Ishikawa (cell line): ENCODE results near the gene CFAP300.
A peak's percentile ranks its signal among the peaks of the same experiment; 100 is the strongest.

Experiments used
- CEBPB ChIP-seq: IDR thresholded peaks from 2 replicates; pipeline ENCODE4 v1.6.1; 2012
- CREB1 ChIP-seq: IDR thresholded peaks from 2 replicates; pipeline ENCODE4 v1.6.1; 2012; ENCODE audit warnings: low read depth
- EGR1 ChIP-seq: IDR thresholded peaks from 2 replicates; pipeline ENCODE4 v1.6.1; 2012
- EP300 ChIP-seq: IDR thresholded peaks from 2 replicates; pipeline ENCODE4 v1.6.1; 2012; ENCODE audit warnings: borderline replicate concordance
- FOXM1 ChIP-seq: IDR thresholded peaks from 2 replicates; pipeline ENCODE4 v1.6.1; 2012; ENCODE audit warnings: low read depth, borderline replicate concordance
- MAX ChIP-seq: IDR thresholded peaks from 2 replicates; pipeline ENCODE4 v1.6.1; 2012
- NFIC ChIP-seq: IDR thresholded peaks from 2 replicates; pipeline ENCODE4 v1.6.1; 2012
- RAD21 ChIP-seq: IDR thresholded peaks from 2 replicates; pipeline ENCODE4 v1.6.1; 2012; ENCODE audit warnings: low read depth
- REST ChIP-seq: IDR thresholded peaks from 2 replicates; pipeline ENCODE4 v1.6.1; 2012; ENCODE audit warnings: low read depth, mild to moderate bottlenecking
- TAF1 ChIP-seq: IDR thresholded peaks from 2 replicates; pipeline ENCODE4 v1.6.1; 2012; ENCODE audit warnings: low read depth, mild to moderate bottlenecking
- TCF12 ChIP-seq: IDR thresholded peaks from 2 replicates; pipeline ENCODE4 v1.6.1; 2012; ENCODE audit warnings: low read depth
- TEAD4 ChIP-seq: IDR thresholded peaks from 2 replicates; pipeline ENCODE4 v1.6.1; 2012
- USF1 ChIP-seq: IDR thresholded peaks from 2 replicates; pipeline ENCODE4 v1.6.1; 2012
- YY1 ChIP-seq: IDR thresholded peaks from 2 replicates; pipeline ENCODE4 v1.6.1; 2012; ENCODE audit warnings: low read depth
- ZBTB7A ChIP-seq: IDR thresholded peaks from 2 replicates; pipeline ENCODE4 v1.6.1; 2012; ENCODE audit warnings: low read depth

CFAP300 gene

GRCh38 chr11:102097186-102097585, 49.9 kb downstream of the CFAP300 start:
- no peak for TF ChIP-seq ZBTB7A
- no peak for TF ChIP-seq CREB1
- no peak for TF ChIP-seq TAF1
- TF ChIP-seq EP300: no peak
- no peak for TF ChIP-seq TEAD4
- TF ChIP-seq FOXM1: no peak
- no peak for TF ChIP-seq CEBPB
- no peak for TF ChIP-seq RAD21
- no peak for TF ChIP-seq REST
- no peak for TF ChIP-seq TCF12

- TF ChIP-seq NFIC (no peak), TCF12 (no peak), CEBPB (no peak), USF1 (no peak), EP300 (no peak), CREB1 (no peak), TEAD4 (no peak), RAD21 (no peak), YY1 (no peak), FOXM1 (no peak), MAX (no peak), REST (no peak), TAF1 (no peak), EGR1 (no peak), ZBTB7A (no peak)
Observed at GRCh38 chr11:102099755-102100154, 52.5 kb downstream of the CFAP300 start.

- TF ChIP-seq RAD21 (no peak), CREB1 (no peak), CEBPB (0 out of 2 replicates have a peak, but pooled peaks have one; percentile 14), ZBTB7A (no peak), NFIC (no peak)
Observed at GRCh38 chr11:102108734-102109440, 61.6 kb downstream of the CFAP300 start.

- peak; percentile 26; the same call in 1 of the 2 replicates for TF ChIP-seq YY1
- peak; percentile 13; the same call in 1 of the 2 replicates for TF ChIP-seq TCF12
- TF ChIP-seq MAX: peak; percentile 75; the same call in 1 of the 2 replicates
- TF ChIP-seq REST: no peak
- no peak for TF ChIP-seq ZBTB7A
- peak; percentile 12 for TF ChIP-seq EGR1
- peak; percentile 39; the same call in 1 of the 2 replicates for TF ChIP-seq NFIC
- no peak for TF ChIP-seq FOXM1
- no peak for TF ChIP-seq CREB1
- no peak for TF ChIP-seq CEBPB
- TF ChIP-seq RAD21: no peak
- TF ChIP-seq TAF1: peak; percentile 60
- TF ChIP-seq TEAD4: peak; percentile 75
- TF ChIP-seq EP300: 0 out of 2 replicates have a peak, but pooled peaks have one; percentile 40
- peak; percentile 94 for TF ChIP-seq USF1
Observed at GRCh38 chr11:102109896-102110760, 62.9 kb downstream of the CFAP300 start, which contains the start of gene YAP1. Gene YAP1, plus strand, starts transcription at chr11:102110447. Its CDS starts 402 bp downstream, at chr11:102110849.
